NCI-H2171 treated with DMSO at 0.1 percent for 48 hours (cell line): ENCODE data around the gene SMAGP.
A peak's percentile ranks its signal among the peaks of the same experiment; 100 is the strongest.
"Not testable (repeated sequence)": the region's sequence is repeated elsewhere in the genome, so short reads cannot be mapped to it uniquely, and the experiment has no call there.

Experiments used
- DNase-seq: peaks from one replicate; lab custom pipeline; 2025; lab: John Stamatoyannopoulos, UW

SMAGP gene

GRCh38 chr12:51224625-51225024, 45.6 kb downstream of the SMAGP start:
- no peak for DNase-seq

DNA sequence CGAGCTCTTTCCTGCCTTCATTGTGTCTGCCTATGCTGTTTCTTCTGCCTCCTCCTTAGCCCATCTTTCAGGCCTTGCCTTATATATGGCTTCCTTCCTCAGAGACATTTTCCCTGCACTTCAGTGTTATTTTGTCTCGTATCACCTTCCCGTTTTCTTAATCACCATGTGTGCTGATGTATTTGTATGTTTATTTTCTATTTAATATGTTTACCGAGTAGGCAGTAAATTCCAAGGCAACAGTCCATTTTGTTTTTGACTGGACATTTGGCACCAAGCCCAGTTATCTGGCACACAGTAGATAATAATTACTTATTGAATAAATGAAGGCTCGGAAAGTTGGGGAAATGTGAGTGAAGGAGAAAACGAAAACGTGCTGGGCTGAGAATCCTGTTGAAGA, 47.8 kb downstream of the SMAGP start:
- DNase-seq: no peak

- DNase-seq: not testable (repeated sequence)
These were observed 50.4 kb downstream of the SMAGP start for GRCh38 chr12:51219857-51220256.

- DNase-seq: no peak
These were observed 50.9 kb downstream of the SMAGP start for GRCh38 chr12:51219322-51219721.

DNA sequence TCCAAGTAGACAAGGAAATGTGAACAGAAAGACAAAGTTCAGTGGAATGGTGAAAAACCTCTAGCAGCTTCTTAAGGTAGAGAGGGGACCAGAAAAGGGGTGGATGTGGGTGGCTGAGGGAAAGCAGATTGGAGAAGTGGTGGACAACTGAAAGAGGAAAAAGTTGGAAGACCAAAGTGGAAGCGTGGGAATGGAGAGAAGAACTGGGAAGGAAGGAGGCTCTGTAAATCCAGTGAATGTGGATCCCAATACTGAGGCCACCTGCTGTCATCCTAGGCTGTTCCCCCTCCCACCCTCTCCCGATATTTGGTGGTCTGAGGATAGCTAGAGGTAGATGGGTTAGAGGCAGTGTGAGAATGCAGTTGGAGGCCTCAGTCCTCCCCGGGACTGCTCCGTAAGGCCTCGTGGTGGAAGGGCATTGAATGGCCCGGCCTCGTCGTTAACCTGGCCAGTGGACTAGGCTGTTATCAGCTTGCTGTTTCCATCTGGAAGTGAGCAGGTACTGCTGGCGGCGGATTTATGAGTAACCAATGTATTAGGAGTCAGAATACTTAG, 51.5 kb downstream of the SMAGP start:
- peak; percentile 28 for DNase-seq

- DNase-seq: peak; percentile 78
These were observed 52.1 kb downstream of the SMAGP start, which contains the start of gene POU6F1 for GRCh38 chr12:51217968-51218606. Gene POU6F1 (minus strand): TSS chr12:51218062. CDS start chr12:51206836, 11,226 bp downstream.

GRCh38 chr12:51217133-51217967, 52.9 kb downstream of the SMAGP start:
- peak; percentile 35 for DNase-seq

DNA sequence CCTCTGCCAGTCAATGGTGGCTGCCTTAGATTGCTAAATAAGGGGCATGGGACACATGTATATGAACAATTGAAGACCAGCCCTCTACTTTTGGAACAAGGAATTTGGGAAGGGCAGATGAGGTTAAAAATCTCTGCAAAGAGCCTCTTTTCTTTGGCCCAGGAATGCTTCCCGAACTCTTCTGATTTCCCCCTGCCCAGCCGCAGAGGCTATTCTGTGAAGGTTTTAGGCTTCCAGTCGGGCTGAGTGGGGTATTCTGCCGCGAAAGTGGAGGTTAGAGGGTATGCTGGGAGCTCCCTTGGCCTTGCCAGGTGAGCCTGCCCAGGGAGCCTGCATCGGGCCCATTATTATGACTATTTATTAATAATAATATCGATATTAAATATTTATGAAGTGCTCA, 53.6 kb downstream of the SMAGP start:
- no peak for DNase-seq

DNA sequence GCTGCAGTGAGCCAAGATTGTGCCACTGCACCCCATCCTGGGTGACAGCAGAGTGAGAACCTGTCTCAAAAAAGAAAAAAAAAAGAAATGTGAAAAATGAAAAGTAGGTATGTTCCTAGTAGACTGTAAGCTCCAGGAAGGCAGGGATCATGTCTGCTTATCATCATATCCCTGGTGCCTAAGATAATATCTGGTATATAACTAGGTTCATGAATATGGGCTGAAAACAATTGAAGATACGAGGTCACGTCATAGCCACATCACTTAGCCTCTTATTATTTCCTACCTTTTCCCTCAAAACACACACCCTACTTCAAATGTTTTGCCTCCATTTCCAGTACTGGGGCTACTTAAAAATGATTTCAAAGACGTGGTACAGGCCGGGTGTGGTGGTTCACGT, 55.3 kb downstream of the SMAGP start:
- no peak for DNase-seq

GRCh38 chr12:51210690-51211395, 59.4 kb downstream of the SMAGP start:
- DNase-seq: no peak

DNA sequence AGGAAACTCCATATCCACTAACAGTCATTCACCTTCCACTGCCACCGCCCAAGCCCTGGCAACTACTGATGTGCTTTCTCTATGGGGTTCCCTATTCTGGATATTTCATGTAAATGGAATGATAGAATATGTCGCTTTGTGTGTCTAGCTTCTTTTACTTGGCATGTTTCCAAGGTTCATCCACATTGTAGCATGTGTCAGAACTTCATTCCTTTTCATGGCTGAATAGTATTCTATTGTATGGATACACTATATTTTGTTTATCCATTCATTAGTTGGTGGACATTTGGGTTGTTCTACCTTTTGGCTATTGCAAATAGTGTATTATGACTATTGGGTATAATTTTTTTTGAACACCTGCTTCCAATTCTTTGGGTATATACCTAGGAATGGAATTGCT, 61.0 kb downstream of the SMAGP start:
- DNase-seq: no peak

DNA sequence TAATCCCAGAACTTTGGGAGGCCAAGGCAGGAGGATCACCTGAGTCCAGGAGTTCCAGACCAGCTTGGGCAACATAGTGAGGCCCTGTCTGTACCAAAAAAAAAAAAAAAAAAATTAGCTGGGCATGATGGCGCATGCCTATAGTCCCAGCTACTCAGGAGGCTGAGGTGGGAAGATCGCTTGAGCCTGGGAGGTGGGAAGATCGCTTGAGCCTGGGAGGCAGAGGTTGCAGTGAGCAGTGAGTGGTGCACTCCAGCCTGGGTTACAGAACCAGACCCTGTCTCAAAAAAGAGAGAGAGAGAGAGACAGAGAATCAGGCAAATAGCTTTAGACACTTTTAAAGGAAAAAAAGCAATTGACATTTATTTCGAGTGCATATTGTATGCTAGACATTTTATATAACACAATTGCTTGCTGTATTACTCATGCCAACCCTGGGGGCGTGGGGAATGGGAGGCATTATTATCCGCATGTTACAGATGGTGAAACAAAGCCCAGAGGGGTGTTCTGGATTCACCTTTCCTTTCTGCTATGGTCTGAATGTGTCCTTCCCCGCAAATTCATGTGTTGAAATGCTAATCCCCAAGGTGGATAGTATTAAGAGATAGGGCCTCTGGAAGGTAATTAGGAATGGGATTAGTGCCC, 62.1 kb downstream of the SMAGP start:
- DNase-seq: no peak

DNA sequence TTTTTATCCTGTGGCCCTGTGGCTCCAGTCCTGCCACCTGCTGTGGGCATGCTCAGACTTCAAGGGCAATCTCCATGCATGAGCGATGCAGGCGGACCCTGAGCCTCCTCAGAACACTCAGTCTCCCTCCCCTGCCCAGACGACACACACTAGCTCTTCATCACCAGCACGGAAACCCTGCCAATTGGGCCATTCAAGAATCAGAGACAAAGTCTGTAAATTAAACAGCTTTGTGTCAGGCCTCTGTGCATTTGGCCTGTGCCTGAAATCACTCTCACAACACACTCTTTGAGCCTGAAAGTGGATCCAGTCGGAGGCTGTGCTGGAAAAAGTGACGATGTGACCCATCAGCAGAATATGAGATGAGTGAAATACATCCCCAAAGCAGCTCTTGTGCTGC, 64.9 kb downstream of the SMAGP start:
- DNase-seq: no peak

GRCh38 chr12:51202718-51203117, 67.5 kb downstream of the SMAGP start:
- no peak for DNase-seq

- no peak for DNase-seq
These were observed 69.4 kb downstream of the SMAGP start for GRCh38 chr12:51200806-51201205.

GRCh38 chr12:51200156-51200555, 70.1 kb downstream of the SMAGP start:
- DNase-seq: no peak

GRCh38 chr12:51199366-51199945, 70.8 kb downstream of the SMAGP start:
- DNase-seq: no peak

DNA sequence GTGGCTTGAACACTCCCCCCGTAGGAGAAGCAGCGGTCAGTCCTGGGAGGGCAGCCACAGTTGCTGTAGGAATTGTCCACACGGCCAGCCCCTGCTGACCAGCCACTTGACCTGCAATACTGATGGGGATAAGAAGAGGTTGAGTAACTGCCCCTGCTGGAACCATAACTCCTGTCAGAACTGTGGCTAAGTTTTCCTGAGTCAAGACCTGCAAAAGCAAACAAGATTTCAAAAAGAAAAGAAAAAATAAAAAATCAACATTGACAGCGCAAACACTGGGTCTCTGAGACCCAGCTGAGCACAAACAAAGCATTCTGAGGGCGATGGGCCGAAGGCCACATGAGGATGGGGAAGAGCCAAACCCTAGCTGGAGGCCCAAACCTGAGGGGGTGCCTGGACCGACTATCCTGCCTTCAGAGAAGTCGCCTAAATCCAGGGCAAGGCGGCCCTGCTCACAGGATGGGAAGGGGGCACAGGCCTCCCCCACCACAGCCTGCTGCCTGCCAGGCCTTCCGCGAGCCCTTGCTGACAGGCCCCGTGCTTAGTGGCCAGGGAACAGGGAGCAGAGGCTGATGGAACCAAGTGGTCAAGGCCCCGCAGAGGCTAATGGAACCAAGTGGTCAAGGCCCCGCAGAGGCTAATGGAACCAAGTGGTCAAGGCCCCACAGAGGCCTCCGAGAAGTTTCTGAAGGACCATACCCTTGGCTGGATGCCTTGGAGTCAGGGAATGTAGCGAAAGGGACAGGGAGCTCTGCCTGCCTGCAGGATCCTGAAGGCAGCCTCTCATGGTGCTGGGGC, 71.4 kb downstream of the SMAGP start:
- DNase-seq: no peak

DNA sequence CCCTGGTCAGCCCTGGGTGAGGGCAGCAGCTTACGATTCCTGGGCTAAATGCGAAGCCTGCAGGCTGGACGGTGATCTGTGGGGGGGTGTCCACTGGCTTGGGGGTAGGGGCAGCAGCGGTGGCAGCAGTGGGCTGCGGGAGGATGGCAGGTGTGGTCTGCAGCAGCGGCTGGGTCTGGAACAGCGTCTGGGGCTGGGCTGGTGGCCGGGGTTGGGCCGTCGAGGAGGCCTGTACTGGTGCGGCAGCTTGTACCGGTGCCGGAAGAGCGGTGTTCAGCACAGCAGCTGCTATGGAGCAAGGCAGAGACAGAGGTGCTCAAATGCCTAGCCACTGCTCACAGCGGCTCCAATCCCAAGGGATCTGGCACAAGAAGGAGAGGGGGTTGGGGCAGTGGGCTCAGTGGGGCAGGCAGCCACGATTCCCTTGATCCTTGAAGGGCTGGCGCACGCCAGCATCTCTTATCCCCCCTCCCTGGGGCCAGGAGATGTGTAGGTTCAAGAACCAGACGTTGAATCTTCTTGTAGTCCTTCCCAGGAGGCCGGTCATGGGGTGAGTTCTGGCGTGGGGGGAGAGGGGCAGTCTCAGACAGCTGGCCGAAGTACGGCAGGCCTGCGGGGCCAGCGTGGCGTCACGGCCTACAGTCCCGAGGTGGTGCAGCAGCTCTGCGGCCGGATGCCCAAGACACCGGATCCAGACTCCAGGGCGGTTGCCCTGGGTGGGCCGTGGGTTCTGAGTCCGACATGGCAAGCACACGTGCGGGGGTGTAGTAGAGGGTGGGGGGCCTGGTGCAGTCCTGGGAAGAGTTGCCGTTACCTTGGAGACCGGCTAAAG, 72.3 kb downstream of the SMAGP start:
- DNase-seq: no peak

DNA sequence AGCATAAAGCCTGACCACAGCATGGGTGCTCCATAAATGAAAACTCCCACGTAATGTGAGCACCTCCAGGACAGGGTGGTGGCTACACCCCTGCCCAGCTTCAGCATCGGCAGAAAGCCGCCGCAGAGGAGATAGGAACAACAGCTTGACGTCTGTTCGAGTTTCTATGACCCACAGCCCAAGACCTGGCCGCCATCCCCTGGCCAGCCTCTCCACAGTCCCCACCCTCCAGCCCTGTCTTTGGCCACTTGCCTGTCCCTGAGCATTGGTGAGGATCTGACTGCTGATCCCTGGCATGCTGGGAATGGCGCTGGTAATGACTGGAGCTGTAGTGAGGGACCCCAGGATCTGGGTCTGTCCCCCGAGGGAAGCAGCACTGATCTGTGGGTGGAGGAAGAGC, 73.7 kb downstream of the SMAGP start:
- no peak for DNase-seq
